GM18511 (cell line): ENCODE results near the gene C7orf57.
"Not testable (repeated sequence)": the region's sequence is repeated elsewhere in the genome, so short reads cannot be mapped to it uniquely, and the experiment has no call there.

ENCODE experiments used
- ATAC-seq: cut with Tn5 transposase; IDR thresholded peaks from one replicate; pipeline ENCODE4 v1.9.1; 2021; ENCODE audit warnings: mild to moderate bottlenecking, moderate library complexity; ENCODE audit not compliant: unreplicated experiment

C7orf57 gene

GRCh38 chr7:48035301-48035966 lies at the start of gene C7orf57:
Gene C7orf57, plus strand, starts transcription at chr7:48035543. Its CDS starts 766 bp downstream, at chr7:48036309.
- ATAC-seq: peak; percentile 99

DNA sequence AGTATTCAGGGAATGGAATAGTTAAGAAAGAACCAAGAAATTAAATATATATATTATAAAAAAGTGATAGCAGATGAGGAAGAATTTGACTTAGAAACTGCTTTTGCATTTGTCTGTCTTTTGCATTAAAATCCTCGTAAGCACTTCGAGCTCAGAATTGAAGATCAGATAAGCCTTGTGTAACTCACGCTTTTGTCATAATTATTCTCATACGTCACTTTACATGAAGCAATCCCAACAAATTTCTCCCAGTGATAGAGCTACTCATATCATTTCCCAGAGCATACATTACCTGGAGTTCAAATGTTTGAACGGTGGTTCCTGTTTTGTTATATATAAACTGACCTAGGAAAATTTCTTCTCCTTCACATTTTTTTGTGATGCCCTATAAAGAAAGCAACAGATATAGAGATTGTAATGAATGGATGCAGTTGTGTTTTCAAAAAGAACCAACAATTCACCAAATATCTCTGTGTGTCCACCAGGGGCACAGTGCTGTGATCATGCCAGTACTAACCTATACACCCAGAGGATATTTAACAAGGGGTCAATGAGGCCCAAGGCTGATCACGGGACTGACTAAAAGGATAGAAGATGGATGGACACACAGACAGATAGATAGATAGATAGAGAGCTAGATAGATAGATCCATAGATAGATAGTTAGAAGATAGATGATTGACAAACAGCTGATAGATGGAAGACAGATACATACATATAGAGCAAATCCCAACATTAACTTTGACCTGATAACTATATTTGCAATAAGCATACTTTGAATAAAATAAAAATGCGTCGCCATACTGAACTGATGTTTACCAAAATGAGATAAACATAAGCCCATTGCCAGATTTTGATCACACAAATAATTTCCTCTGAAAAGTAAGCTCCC lies 46.6 kb upstream of the C7orf57 start:
- ATAC-seq: no peak

- not testable (repeated sequence) for ATAC-seq
Observed at GRCh38 chr7:47989607-47990400, 45.5 kb upstream of the C7orf57 start.

DNA sequence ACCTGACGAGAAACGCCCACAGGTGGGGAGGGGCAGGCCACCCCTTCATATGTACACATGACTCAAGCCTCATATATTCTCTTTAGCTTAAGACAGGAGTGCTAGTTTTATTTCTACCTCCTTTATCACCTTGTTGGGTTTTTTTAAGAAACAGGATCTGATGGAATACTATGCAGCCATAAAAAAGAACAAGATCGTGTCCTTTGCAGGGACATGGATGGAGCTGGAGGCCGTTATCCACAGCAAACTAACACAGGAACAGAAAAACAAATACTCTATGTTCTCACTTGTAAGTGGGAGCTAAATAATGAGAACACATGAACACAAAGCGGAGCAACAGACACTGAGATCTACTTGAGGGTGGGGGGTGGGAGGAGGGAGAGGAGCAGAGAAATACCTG lies 44.8 kb upstream of the C7orf57 start:
- no peak for ATAC-seq

DNA sequence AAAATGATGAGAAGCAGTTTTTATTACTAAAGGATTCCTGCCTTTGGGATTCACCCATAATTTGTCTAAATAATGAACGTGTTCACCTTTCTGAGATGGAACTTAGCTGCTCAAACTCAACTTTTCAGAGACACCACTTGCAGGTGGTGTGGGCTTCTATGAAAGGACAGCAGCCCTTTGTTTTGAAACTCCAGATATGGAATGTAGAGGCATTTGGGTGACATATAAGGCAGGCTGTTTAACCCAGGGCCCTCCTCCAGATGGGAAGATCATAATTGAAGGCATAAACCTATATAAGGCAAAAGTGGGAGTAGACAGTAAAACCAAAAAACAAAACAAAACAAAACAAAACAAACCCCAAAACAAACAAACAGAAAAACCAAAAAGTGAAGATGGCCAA lies 44.1 kb upstream of the C7orf57 start:
- ATAC-seq: no peak

DNA sequence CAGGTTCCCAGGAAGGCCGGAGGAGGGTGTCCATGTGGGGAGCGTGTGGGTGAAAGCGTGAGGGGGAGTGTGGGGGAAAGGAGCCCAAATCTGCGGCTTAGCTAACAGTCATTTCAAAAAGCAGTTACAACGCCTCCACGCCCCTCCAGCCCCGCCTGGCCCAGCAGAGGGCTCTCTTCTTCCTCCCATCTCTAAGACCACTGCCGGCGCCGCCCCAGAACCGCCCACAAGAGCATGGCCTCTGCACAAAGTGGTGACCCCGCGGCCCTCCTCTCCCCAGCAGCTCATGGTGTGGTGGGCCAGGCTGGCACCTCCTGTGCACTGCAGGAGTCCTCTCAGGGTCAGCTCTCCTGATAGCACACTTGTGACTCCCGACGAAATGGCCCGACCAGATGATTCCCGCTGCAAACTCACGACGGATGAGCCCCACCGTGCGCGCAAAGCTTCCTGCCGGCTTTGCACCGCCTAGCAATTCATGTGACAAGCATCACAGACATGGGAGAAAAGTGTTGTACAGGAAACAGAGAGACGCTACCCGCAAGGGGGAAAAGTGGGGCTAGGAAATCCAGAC lies 43.5 kb upstream of the C7orf57 start:
- ATAC-seq: peak; percentile 100

DNA sequence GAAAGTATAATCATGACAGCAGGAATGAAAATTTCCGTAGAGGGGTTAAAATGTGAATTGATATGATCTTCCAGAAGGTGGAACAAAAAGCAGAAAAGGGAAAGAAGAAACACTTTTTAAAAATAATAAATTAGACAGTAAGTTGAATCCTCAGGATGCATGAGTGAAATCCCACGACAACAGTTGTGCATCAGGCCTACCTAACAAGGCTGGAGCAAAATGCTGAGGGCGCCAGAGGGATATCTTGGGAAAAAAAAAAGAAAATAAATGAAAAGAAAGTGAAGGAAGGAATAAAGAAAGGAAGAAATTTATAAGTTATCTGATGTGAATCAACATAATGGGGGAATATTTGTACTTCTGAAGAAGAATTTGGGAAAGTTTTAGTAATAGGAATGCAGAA lies 42.9 kb upstream of the C7orf57 start:
- no peak for ATAC-seq

DNA sequence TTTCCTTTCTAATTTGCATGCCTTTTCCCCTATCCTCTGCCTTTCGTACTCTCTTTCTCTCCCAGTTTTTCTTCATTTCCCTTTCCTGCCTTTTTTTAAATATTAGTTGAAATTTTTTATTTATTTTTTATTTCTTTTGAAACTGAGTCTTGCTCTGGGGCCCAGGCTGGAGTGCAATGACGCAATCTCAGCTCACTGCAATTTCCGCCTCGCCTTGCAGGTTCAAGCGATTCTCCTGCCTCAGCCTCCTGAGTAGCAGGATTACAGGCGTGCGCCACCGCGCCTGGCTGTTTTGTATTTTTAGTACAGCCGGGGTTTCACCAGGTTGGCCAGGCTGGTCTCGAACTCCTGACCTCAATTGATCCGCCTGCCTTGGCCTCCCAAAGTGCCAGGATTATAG lies 35.9 kb upstream of the C7orf57 start:
- ATAC-seq: no peak

DNA sequence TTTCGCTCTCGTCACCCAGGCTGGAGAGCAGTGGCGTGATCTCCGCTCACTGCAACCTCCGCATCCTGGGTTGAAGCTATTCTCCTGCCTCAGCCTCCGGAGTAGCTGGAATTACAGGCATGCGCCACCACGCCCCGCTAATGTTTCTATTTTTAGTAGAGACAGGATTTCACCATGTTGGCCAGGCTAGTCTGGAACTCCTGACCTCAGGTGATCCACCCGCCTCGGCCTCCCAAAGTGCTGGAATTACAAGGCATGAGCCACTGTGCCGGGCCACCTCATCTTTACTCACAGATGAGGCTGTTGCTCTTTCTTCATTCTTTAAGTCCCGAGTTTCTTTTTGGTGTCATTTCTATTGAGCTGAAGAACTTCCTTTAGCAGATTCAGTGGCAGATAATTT lies 35.2 kb upstream of the C7orf57 start:
- ATAC-seq: not testable (repeated sequence)

GRCh38 chr7:48004032-48004431 lies 31.3 kb upstream of the C7orf57 start:
- ATAC-seq: peak; percentile 28

DNA sequence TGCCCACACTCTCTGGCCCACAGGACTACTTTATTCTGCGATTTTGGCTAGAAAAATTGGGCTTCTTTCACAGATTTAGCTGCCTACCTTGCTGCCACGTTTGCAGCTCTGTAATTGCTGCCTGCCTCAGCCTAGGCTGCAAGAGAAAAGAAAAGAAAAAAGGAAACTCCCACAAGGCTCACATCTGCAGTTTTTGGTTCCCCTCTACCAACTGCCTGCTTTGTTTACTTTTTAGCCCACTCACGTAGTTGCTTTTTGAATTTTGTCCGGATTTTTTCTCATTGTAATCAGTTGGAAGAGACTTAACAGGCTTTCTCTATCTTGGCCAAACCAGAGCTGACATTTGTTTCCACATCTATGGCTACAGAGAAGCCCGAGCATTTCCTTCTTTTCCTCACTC lies 30.7 kb upstream of the C7orf57 start:
- peak; percentile 78 for ATAC-seq

- no peak for ATAC-seq
Observed at GRCh38 chr7:48006866-48007265, 28.5 kb upstream of the C7orf57 start.

DNA sequence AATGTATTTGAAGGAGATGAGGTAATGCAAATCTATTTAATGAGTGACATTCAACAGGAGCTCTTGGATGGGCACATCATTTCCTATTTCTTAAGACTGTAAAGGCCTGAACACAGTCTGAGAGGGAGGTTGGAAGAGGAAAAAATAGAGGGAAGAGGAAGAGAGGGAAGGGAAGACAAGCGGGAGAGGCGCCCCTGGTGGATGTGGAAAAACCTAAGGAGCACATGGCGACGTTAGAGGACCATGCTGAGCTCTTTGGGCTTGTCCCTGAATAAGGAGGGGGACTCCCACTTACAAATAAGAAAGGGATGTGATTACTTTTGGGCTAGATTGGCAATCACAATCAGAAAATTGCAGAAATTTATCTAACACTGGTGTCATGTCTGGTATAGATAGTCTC lies 26.1 kb upstream of the C7orf57 start:
- ATAC-seq: no peak

DNA sequence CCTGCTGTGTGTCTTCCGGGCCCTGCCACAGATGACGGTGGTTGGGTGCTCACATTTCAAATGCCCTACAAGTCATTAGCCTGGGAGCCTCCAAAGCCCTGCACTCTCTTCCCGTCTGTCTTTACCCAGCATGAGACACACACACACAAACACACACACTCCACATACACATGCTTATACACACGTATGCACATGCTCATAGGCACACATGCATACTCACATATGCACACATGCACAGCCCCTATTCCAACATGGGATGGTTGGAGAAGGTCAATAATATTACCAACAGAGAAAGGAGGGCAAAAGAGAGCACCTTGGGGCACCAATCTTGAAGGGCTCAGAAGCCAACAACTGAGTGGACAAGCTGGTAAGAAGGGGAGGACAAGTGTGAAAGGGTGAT lies 25.4 kb upstream of the C7orf57 start:
- no peak for ATAC-seq

DNA sequence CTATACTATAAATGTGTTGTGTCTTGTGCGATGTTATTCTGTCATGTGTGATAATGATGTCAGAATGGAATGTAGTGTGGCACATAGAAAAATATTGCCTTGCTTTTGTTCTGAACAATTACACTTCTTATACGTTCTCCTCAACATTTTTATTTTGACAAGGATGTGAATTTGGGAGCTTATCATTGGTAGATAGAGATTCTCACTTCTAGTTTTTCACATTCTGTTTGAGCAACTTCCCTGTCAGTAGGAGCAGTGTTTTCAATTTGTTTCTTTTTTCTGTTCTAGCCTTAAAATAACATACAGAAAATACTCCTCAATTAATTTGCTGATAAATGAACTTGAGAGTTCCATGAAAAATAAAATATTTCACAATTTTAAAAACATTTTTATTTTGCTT lies 24.0 kb upstream of the C7orf57 start:
- no peak for ATAC-seq

DNA sequence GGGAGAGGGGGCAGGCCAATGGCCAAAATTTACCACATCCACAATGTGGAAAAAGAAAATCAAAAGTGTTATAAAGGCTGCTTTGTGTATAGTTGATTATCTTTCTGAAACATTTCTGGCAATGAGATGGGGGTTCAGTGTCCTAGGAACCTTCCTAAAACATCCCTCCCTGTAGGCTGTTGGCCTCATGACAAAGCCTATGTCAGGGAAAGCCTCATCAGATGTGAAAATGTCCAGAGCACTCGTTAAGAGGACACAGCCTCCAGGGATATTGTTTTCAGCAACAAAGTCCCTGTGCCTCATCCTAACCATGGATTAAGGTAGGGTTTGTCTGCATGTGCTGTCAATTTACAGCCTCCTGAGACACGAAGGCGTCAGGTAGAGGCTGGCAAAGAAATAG lies 23.4 kb upstream of the C7orf57 start:
- no peak for ATAC-seq

DNA sequence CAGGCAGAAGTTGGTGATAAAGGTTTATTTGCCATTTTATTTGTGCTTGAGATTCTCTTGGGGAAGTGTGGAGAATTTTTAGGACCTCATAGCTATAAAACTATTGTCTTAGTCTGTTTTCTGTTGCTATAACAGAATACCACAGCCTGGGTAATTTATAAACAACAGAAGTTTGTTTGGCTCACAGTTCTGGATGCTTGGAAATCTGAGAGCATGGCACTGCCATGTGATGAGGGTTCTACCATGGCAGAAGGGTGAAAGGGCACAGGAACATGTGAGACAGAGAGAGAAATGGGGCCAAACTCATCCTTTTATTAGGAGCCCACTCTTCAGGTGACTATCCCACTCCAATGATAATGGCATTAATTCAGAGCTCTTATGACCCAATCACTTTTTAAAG lies 18.7 kb upstream of the C7orf57 start:
- no peak for ATAC-seq

DNA sequence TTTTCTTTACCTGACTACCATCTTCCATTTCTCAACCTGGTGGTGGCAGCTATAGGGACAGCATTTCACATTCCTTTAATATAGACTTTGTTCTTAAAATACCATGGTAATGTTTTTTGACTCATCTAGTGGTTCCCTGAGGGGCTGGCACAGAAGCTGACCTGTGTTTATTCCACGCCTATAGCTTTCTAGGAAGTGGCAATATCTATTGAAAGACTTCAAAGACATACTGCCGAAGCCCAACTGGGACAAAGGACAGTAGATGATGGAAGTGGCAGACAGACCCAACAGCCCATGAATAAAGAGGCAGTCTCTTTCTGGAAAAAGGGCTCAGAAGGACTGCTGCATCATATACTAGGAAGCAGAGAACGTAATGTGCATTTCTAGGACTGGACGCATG lies 17.7 kb upstream of the C7orf57 start:
- ATAC-seq: no peak

DNA sequence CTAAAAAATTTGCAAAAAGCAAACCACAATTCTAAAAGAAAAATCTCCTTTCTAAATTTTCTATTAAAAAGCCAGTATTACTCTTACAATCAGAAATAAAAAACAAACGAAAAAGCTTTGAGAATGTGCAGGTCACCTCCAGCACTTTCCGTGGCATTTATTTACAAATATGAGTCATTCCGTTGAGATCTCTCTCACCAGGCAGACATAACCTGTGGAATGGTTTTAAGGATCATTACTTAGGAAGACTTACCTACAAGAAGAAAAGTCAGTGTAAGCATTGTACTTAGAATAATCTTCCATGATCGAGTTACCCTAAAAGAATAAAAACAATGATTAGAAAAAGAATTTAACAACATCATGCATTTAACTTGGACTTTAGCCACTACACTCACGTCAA lies 9.7 kb upstream of the C7orf57 start:
- ATAC-seq: no peak

GRCh38 chr7:48028938-48029337 lies 6.4 kb upstream of the C7orf57 start, which contains the start of gene SUN3:
Gene SUN3, minus strand, starts transcription at chr7:48029107. Its CDS starts 169 bp downstream, at chr7:48028938.
- no peak for ATAC-seq

GRCh38 chr7:48031111-48031510 lies 4.2 kb upstream of the C7orf57 start:
- no peak for ATAC-seq
